Peyer's patch (tissue), 4 donors: ENCODE data around the gene PLAA. TPM values are rescaled to one million over a fixed set of nuclear protein-coding genes. Genes with fewer than 3 reads are reported as not detected.
A peak's percentile ranks its signal among the peaks of the same experiment; 100 is the strongest.

ENCODE experiments used
- DNase-seq, 3 donors: peaks; one replicate each; pipeline ENCODE4 v3.0.0-alpha.2; 2017 to 2019
- H3K27ac ChIP-seq, 4 donors: fragments of 200-600 bp; sonication (generic); one replicate each; pipeline ENCODE4 v1.5.1; 2016 to 2019
- H3K27me3 ChIP-seq, 2 donors: fragments of 200-600 bp; sonication (generic); one replicate each; pipeline ENCODE4 v1.5.1; 2019
- H3K36me3 ChIP-seq, 3 donors: fragments of 200-600 bp; sonication (generic); one replicate each; pipeline ENCODE4 v1.5.1; 2016 to 2019
- H3K4me1 ChIP-seq, 4 donors: fragments of 200-600 bp; sonication (generic); one replicate each; pipeline ENCODE4 v1.5.1; 2016 to 2019
- H3K4me3 ChIP-seq, 4 donors: fragments of 200-600 bp; sonication (generic); 1 replicate in 3 of 4; 2 replicates in 1 of 4; pipeline ENCODE4 v1.5.1; 2016 to 2019; ENCODE audit warnings: mild to moderate bottlenecking in 1 of 4
- H3K9me3 ChIP-seq, 4 donors: fragments of 200-600 bp; sonication (generic); one replicate each; pipeline ENCODE4 v1.5.1; 2016 to 2019; ENCODE audit warnings: mild to moderate bottlenecking in 1 of 4
- POLR2A ChIP-seq, 2 donors: fragments of 450-650 bp; IDR thresholded peaks; one replicate each; pipeline ENCODE4 v1.5.1; 2017; ENCODE audit warnings: antibody characterized with exemption in 2 of 2, mild to moderate bottlenecking in 2 of 2, moderate library complexity in 2 of 2
- total RNA-seq, 4 donors: library from RNA; depleted of rRNA; stranded (reverse); fragments of >200 nt; gene quantifications; one replicate each; pipeline ENCODE4 v1.1.0, GENCODE V29; 2016
- TF ChIP-seq, protein P1 (sequence below), 6 experiments: fragments of 450-650 bp in 4 of 6; fragments of 200-600 bp in 2 of 6; sonication (generic) in 1 of 6; IDR thresholded peaks; one replicate each; pipeline ENCODE4 v1.5.1; 2017 to 2019; ENCODE audit warnings: antibody characterized with exemption in 6 of 6, mild to moderate bottlenecking in 3 of 6, moderate library complexity in 1 of 6

PLAA gene
- 10 to 100 TPM; 16.3 to 30.5 (median 22.8) TPM for total RNA-seq

DNA sequence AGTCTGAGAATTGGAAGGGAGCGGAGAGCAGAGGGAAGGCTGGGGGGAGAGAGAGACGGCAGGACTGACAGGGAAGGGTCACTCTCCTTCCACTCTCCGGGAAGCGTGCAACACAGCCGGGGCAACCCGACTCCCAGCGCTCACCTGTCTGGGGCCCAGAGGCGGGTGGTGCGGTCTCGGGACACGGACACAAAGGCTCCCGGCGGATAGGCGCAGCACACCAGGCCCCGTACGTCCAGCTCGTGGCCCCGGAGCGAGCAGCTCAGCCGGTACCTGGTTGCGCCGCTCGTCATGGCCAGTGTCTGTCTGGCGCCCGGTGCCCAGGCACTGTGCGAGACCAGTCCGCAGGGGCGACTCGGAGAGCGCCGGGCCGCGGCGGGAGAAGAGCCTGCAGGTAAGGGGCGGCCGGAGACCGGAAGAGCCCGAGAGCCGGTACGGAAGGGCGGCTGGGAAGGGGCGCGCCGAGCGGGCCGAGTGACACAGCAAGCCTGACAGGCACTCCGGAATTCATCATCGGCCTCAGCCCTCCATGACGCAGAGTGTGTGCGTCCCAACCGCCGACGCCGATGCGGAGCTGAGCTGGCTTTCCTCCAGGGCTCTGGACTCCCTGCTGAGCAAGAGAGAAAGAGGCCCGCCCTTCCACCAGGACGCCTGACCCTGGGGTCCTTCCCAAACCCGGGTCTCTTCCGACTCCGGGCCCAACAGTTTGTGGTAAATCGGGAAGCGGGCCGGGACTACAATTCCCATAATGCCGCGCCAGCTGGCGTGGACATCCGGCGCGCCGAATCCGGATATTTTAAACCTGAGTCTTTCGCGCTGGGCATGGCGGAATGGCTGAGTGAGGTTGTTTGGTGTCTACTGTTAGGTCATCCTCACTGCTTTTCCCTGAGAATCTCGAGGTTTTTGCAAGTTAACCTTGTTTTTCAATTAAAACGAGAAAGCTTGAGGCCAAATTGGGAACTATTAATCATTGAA is at the start of gene PLAA:
PLAA (minus strand) TSS at position 490 of the 975 bp plus-strand sequence; CDS start at position 293, 197 bp downstream.
- H3K27me3 ChIP-seq, result no peaks in the 10 kb centered on the region
- DNase-seq, result peak; percentile 87 to 95 (median 93)
- peaks cover 0 to 30% (median 8%) of the 10 kb centered on the region in 4 donors for H3K4me1 ChIP-seq
- H3K36me3 ChIP-seq, result no peaks in the 10 kb centered on the region
- H3K9me3 ChIP-seq, result no peaks in the 10 kb centered on the region
- peak within 1 kb of the TSS; percentile 88 to 98 (median 97) for H3K27ac ChIP-seq
- H3K4me3 ChIP-seq, result peak within 1 kb of the TSS; percentile 82 to 97 (median 90)
- TF ChIP-seq, protein P1, sequence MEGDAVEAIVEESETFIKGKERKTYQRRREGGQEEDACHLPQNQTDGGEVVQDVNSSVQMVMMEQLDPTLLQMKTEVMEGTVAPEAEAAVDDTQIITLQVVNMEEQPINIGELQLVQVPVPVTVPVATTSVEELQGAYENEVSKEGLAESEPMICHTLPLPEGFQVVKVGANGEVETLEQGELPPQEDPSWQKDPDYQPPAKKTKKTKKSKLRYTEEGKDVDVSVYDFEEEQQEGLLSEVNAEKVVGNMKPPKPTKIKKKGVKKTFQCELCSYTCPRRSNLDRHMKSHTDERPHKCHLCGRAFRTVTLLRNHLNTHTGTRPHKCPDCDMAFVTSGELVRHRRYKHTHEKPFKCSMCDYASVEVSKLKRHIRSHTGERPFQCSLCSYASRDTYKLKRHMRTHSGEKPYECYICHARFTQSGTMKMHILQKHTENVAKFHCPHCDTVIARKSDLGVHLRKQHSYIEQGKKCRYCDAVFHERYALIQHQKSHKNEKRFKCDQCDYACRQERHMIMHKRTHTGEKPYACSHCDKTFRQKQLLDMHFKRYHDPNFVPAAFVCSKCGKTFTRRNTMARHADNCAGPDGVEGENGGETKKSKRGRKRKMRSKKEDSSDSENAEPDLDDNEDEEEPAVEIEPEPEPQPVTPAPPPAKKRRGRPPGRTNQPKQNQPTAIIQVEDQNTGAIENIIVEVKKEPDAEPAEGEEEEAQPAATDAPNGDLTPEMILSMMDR (IDR thresholded peaks at IDR 0.05), result peak in 3 of 6 experiments; percentile 26 to 58 (median 50)
- TF ChIP-seq POLR2A (IDR thresholded peaks at IDR 0.05), result peak; percentile 43 to 58

DNA sequence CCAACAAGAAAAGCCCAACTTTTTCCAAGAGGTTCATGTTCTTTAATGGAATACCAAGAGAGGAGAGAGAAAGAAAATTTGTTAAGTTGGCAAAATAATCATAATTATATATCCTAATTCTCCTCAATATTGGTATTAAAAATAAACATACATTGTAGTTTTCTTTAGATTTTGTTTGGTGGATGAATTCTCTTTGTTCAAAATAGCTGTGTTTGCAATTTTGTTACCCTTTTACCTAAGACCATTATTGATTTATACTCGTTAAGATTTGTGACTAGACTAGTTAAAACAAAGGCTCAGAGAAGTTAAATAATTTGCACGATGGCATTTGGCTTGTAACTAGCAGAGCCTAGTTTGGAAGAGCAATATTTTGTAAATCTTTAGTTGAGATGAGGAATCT is 48.8 kb upstream of the PLAA start:
- DNase-seq, result no peak
- H3K9me3 ChIP-seq, result no peaks in the 10 kb centered on the region
- H3K4me3 ChIP-seq, result no peak overlapping the region
- no peaks in the 10 kb centered on the region for H3K4me1 ChIP-seq
- peaks cover 0 to 35% (median 0%) of the 10 kb centered on the region in 3 donors for H3K36me3 ChIP-seq
- no peak overlapping the region for H3K27ac ChIP-seq
- H3K27me3 ChIP-seq, result no peaks in the 10 kb centered on the region
- TF ChIP-seq, protein P1 (IDR thresholded peaks at IDR 0.05), result no peak
- no peak for TF ChIP-seq POLR2A (IDR thresholded peaks at IDR 0.05)

DNA sequence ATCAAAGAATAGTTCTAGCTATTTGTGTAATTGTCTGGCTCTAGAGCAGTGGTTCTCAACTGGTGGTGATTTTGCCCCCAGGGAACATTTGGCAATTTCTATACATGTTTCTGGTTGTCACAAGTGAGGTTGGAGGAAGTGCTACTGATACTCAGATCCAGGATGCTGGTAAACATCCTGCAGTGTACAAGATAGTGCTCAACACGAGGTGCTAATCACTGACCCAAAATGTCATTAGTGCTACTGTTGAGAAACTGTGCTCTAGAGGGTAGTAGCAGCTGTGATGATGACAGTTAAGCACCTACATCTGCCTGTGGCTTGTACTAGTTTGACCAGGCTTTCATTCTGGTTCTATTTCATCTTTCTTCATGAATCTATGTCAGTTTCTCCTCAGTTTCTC is 36.3 kb upstream of the PLAA start:
- H3K9me3 ChIP-seq, result no peaks in the 10 kb centered on the region
- no peak overlapping the region for H3K27ac ChIP-seq
- no peaks in the 10 kb centered on the region for H3K27me3 ChIP-seq
- no peak overlapping the region for H3K4me3 ChIP-seq
- H3K4me1 ChIP-seq, result no peaks in the 10 kb centered on the region
- H3K36me3 ChIP-seq, result peaks cover 0 to 27% (median 0%) of the 10 kb centered on the region in 3 donors
- TF ChIP-seq POLR2A (IDR thresholded peaks at IDR 0.05), result no peak
- TF ChIP-seq, protein P1 (IDR thresholded peaks at IDR 0.05), result no peak
- DNase-seq, result no peak

DNA sequence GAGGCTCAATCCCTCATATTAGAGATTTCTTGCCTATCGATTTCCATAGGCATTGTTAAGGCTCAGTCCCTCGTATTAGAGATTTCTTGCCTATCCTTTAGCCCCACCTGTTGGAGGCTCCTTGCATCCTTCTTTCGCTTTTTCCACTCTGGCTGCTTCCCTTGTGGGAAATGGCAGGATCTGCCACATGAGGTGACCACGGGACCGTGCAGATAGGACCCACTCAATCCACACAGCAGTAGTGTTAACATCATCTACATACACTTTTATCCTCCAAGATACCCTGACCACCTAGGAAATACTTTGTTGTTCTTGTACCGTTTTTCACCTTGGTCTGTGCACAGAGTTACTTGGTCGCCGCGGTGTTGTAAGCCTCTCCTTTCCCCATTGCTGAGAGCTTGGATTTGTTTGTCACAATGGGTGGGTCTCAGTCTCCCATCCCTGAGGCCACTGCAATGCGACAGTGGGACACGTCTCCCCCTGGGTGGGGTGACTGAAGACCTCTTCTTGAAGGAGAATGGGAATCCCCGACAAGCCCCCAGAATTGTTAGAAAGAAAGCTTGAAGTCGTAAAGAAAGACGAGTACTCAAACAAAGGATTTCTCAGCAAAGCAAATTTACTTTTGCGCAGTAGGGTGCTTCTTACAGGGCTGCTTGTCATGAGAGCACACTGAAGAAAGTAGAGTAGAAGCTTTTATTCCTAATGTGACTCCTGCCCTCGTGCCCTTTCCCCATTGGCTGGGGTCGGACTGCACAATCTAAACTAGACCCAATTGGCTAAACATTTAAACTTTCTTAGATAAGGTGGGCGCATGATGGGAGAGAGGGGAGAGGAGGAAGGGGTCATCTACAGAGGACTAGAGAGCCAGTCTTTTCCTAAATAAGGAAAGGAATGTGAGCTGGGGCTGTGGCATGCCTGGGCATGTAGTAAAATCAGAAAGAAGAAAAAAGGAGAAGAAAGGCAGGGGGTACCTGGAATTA is 29.0 kb upstream of the PLAA start:
- Histone ChIP-seq H3K4me1 (no peaks in the 10 kb centered on the region), H3K36me3 (peaks cover 0 to 4% (median 0%) of the 10 kb centered on the region in 3 donors), H3K4me3 (no peak overlapping the region), H3K27ac (no peak overlapping the region), H3K9me3 (no peaks in the 10 kb centered on the region), H3K27me3 (no peaks in the 10 kb centered on the region)
- peak in 1 of 3 donors; percentile 60 for DNase-seq
- no peak for TF ChIP-seq POLR2A (IDR thresholded peaks at IDR 0.05)
- TF ChIP-seq, protein P1 (IDR thresholded peaks at IDR 0.05), result peak in 4 of 6 experiments; percentile 46 to 72 (median 68)

DNA sequence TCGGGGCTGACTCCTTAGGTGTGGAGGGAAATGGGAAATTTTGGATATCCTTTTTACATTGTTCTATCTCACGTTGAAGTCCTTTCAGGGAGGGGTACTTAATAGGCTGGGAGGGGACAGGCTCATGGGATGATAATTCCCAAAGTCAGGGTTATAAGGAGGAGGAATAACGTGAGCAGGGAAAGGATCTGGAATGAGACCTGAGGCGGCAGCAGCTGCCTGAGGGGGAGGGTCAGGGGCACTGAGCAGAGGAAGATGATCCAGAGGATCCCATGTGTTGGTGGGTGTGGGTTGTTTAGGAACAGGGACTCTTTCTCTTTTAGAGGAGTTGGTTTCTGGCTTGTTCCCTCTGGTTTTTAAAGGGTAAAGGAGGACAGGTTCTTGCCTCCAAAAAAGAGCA is 27.9 kb upstream of the PLAA start:
- Histone ChIP-seq H3K9me3 (no peaks in the 10 kb centered on the region), H3K4me1 (no peaks in the 10 kb centered on the region), H3K27ac (no peak overlapping the region), H3K27me3 (no peaks in the 10 kb centered on the region), H3K4me3 (no peak overlapping the region), H3K36me3 (no peaks in the 10 kb centered on the region)
- DNase-seq, result no peak
- TF ChIP-seq POLR2A (IDR thresholded peaks at IDR 0.05), result no peak
- TF ChIP-seq, protein P1 (IDR thresholded peaks at IDR 0.05), result no peak
